Activated naive CD4-positive, alpha-beta T cell treated with anti-CD3 and anti-CD28 coated beads for 36 hours (primary cell): ENCODE measurements around the gene BICD2. TPM values are rescaled to one million over a fixed set of nuclear protein-coding genes. Genes with fewer than 3 reads are reported as not detected.

ENCODE experiments used
- CTCF ChIA-PET: fragments of 350-600 bp; sonication (Branson Sonifier 250); formaldehyde crosslinking; loops from one replicate; lab custom pipeline; 2021; ENCODE audit warnings: antibody characterized with exemption; lab: Charles Lee
- DNase-seq: peaks from one replicate; pipeline ENCODE4 v3.0.0-alpha.2; 2020
- H3K27ac Mint-ChIP-seq: one replicate; pipeline ENCODE4 v1.8.0; 2021; ENCODE audit warnings: mild to moderate bottlenecking, mixed read lengths
- H3K27me3 Mint-ChIP-seq: one replicate; pipeline ENCODE4 v1.8.0; 2021; ENCODE audit warnings: low read depth, mixed read lengths
- H3K36me3 Mint-ChIP-seq: one replicate; pipeline ENCODE4 v1.8.0; 2021; ENCODE audit warnings: low read depth, mixed read lengths
- H3K4me1 Mint-ChIP-seq: one replicate; pipeline ENCODE4 v1.8.0; 2021; ENCODE audit warnings: low read depth, mixed read lengths
- H3K4me3 Mint-ChIP-seq: one replicate; pipeline ENCODE4 v1.8.0; 2021; ENCODE audit warnings: mild to moderate bottlenecking, moderate library complexity, mixed read lengths
- H3K9me3 Mint-ChIP-seq: one replicate; pipeline ENCODE4 v1.8.0; 2021; ENCODE audit warnings: mixed read lengths
- intact Hi-C: fragments of 100-400 bp; cut with micrococcal nuclease; formaldehyde crosslinking; loops from one replicate; pipeline ENCODE4 v1.15.1; 2023
- total RNA-seq, 2 experiments: library from RNA; stranded (reverse); gene quantifications; one replicate each; pipeline ENCODE4 v1.2.3, GENCODE V29; 2021

The BICD2 gene
- total RNA-seq, 2 experiments from 2014 or later = 11.2 to 12.0 TPM

- no peak overlapping the region for H3K4me3 Mint-ChIP-seq
- peaks cover 45% of the 10 kb centered on the region for H3K4me1 Mint-ChIP-seq
- H3K27ac Mint-ChIP-seq = peak overlapping the region; percentile 62
- peaks cover 7% of the 10 kb centered on the region for H3K36me3 Mint-ChIP-seq
- H3K27me3 Mint-ChIP-seq = no peaks in the 10 kb centered on the region
- H3K9me3 Mint-ChIP-seq = no peaks in the 10 kb centered on the region
- intact Hi-C loops = no loop called here
- peak; percentile 41 for DNase-seq
- CTCF ChIA-PET = interaction anchor here (0.6 kb wide), 1 partner anchor 12 kb away, joined by 5 read pairs; no protein-coding TSS in a partner anchor
Observed at GRCh38 chr9:92664394-92665152, 100.1 kb downstream of the BICD2 start.

DNA sequence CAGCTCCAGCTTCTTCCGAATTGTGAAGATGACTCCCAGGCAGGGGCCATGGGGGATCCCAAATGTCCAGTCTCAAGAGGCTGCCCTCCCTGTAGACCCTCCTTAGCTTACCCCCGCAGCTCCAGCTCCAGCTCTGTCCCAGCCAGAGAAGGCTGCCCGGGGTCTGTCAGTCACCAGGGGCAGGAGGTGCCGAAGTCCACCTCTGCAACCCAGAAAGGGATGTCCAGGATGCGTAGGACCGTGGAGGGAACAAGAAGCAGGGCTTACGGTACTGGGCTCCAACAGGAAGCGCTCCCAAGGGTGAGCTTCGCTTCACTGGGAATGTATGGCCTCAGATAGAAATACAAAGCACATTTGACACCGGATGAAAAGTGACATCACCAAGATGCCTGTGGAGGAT lies 100.7 kb downstream of the BICD2 start:
- intact Hi-C loops = no loop called here
- Mint-ChIP-seq H3K4me3 (no peak overlapping the region), H3K9me3 (no peaks in the 10 kb centered on the region), H3K36me3 (peaks cover 7% of the 10 kb centered on the region), H3K27me3 (no peaks in the 10 kb centered on the region), H3K4me1 (peaks cover 42% of the 10 kb centered on the region), H3K27ac (no peak overlapping the region)
- no peak for DNase-seq
- CTCF ChIA-PET = interaction anchor here (0.9 kb wide), 1 partner anchor 12 kb away, joined by 3 read pairs; no protein-coding TSS in a partner anchor

- intact Hi-C loops = no loop called here
- CTCF ChIA-PET = interaction anchor here (0.9 kb wide), 1 partner anchor 13 kb away, joined by 3 read pairs; no protein-coding TSS in a partner anchor
- DNase-seq = no peak
Observed at GRCh38 chr9:92663126-92663525, 101.5 kb downstream of the BICD2 start.

DNA sequence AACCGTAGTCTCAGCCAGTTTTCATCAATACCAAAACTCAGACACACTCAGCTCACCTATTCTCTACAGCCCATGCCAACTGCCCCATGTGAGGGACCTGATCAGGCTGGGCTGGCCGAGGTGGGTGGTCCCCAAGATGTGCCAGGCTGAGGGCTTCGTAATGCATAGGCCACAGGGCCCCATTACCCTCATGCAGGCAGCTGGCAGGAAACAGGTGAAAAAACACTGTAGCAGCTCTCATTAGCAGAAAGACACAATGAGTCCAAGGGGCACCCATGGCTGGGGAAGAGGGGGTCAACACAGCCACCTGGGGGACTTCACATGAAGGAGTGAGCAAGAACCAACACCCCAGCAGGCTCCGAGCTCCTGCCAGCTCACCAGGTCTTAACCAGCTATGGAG lies 102.9 kb downstream of the BICD2 start:
- peaks cover 9% of the 10 kb centered on the region for H3K36me3 Mint-ChIP-seq
- DNase-seq = no peak
- no peaks in the 10 kb centered on the region for H3K27me3 Mint-ChIP-seq
- H3K9me3 Mint-ChIP-seq = no peaks in the 10 kb centered on the region
- intact Hi-C loops = no loop called here
- H3K4me1 Mint-ChIP-seq = peaks cover 31% of the 10 kb centered on the region
- CTCF ChIA-PET = no interaction called here
- H3K27ac Mint-ChIP-seq = no peak overlapping the region
- no peak overlapping the region for H3K4me3 Mint-ChIP-seq

More at GRCh38 chr9:92663126-92663525, 101.5 kb downstream of the BICD2 start:
- H3K27me3 Mint-ChIP-seq = no peaks in the 10 kb centered on the region
- H3K27ac Mint-ChIP-seq = no peak overlapping the region
- peaks cover 35% of the 10 kb centered on the region for H3K4me1 Mint-ChIP-seq
- peaks cover 7% of the 10 kb centered on the region for H3K36me3 Mint-ChIP-seq
- H3K4me3 Mint-ChIP-seq = no peak overlapping the region
- no peaks in the 10 kb centered on the region for H3K9me3 Mint-ChIP-seq

Other genes with a start within 250 kb of the BICD2 start
- not detected for gene ECM2, start 228.8 kb downstream of the BICD2 start, total RNA-seq
- gene IPPK, start 94.7 kb downstream of the BICD2 start, total RNA-seq = 1 to 10 TPM; 7.6 to 8.2 TPM
- 1 to 10 TPM; 5.8 to 6.5 TPM for gene ZNF484, start 113.2 kb upstream of the BICD2 start, total RNA-seq
- gene FGD3, start 182.7 kb upstream of the BICD2 start, total RNA-seq = 10 to 100 TPM; 57.7 to 58.8 TPM